SK-N-SH (cell line): ENCODE results near the gene CENATAC. TPM values are rescaled to one million over a fixed set of nuclear protein-coding genes. Genes with fewer than 3 reads are reported as not detected.
"Not testable (repeated sequence)": the region's sequence is repeated elsewhere in the genome, so short reads cannot be mapped to it uniquely, and the experiment has no call there.

Experiments
- CTCF ChIA-PET: fragments of 300-600, 350-600 bp; formaldehyde crosslinking; extraction: SDS; loops from one replicate; lab custom pipeline; 2021; lab: Yijun Ruan, JAX
- POLR2A ChIA-PET: fragments of 350-600 bp; sonication (Branson Sonifier 250); formaldehyde crosslinking; extraction: SDS; loops from one replicate; lab custom pipeline; 2020; ENCODE audit warnings: antibody characterized with exemption, inconsistent platforms; lab: Yijun Ruan, JAX
- DNase-seq: peaks from one replicate; pipeline ENCODE4 v3.0.0; 2012
- H2AFZ ChIP-seq: fragments of 200-600 bp; sonication (generic); 2 replicates; pipeline ENCODE4 v1.8.1; 2016; ENCODE audit warnings: antibody characterized with exemption, mild to moderate bottlenecking, low read depth
- H3F3A ChIP-seq: fragments of 200-600 bp; sonication (generic); replicated peaks from 2 replicates; pipeline ENCODE3; 2016; ENCODE audit warnings: antibody characterized with exemption, mild to moderate bottlenecking; ENCODE audit not compliant: insufficient read depth
- H3K27ac ChIP-seq, 2 experiments: fragments of 200-500 bp in 1 of 2; fragments of 200-600 bp in 1 of 2; sonication (Bioruptor generic) in 1 of 2; sonication (generic), shearing (Covaris generic) in 1 of 2; 2 replicates each; pipeline versions ENCODE4 v1.5.1 to v1.6.1; 2014 to 2016; ENCODE audit warnings: low read depth in 2 of 2, inconsistent platforms in 1 of 2, low read length in 1 of 2, mild to moderate bottlenecking in 1 of 2, mixed read lengths in 1 of 2
- H3K27me3 ChIP-seq: fragments of 200-600 bp; sonication (generic), shearing (Covaris generic); 2 replicates; pipeline ENCODE4 v1.6.1; 2016; ENCODE audit warnings: mixed run types; ENCODE audit not compliant: insufficient read depth
- H3K36me3 ChIP-seq, 2 experiments: fragments of 200-500 bp in 1 of 2; fragments of 200-600 bp in 1 of 2; sonication (Bioruptor generic) in 1 of 2; sonication (generic) in 1 of 2; replicated peaks in 1 of 2; 2 replicates each; pipeline versions ENCODE3 to v1.5.1; 2014 to 2016; ENCODE audit warnings: low read length in 1 of 2, mild to moderate bottlenecking in 1 of 2; ENCODE audit not compliant: insufficient read depth in 2 of 2, control insufficient read depth in 1 of 2
- H3K4me1 ChIP-seq, 2 experiments: fragments of 200-500 bp in 1 of 2; fragments of 200-600 bp in 1 of 2; sonication (Bioruptor generic) in 1 of 2; sonication (generic), shearing (Covaris generic) in 1 of 2; 2 replicates each; pipeline versions ENCODE4 v1.5.1 to v1.6.1; 2014 to 2016; ENCODE audit warnings: low read depth in 1 of 2, low read length in 1 of 2, mixed run types in 1 of 2; ENCODE audit not compliant: insufficient read depth in 2 of 2, control insufficient read depth in 1 of 2
- H3K4me2 ChIP-seq: fragments of 200-600 bp; sonication (generic), shearing (Covaris generic); 2 replicates; pipeline ENCODE4 v1.6.1; 2017; ENCODE audit warnings: mixed run types
- H3K4me3 ChIP-seq, 2 experiments: fragments of 200-500 bp in 1 of 2; fragments of 200-600 bp in 1 of 2; sonication (Bioruptor generic) in 1 of 2; sonication (generic), shearing (Covaris generic) in 1 of 2; 2 replicates each; pipeline versions ENCODE4 v1.5.1 to v1.8.1; 2014 to 2016; ENCODE audit warnings: low read depth in 2 of 2, inconsistent platforms in 1 of 2, low read length in 1 of 2, mild to moderate bottlenecking in 1 of 2, mixed read lengths in 1 of 2, moderate library complexity in 1 of 2
- H3K79me2 ChIP-seq: fragments of 200-600 bp; sonication (generic); 2 replicates; pipeline ENCODE4 v1.8.1; 2017; ENCODE audit warnings: mild to moderate bottlenecking; ENCODE audit not compliant: insufficient read depth
- H3K9ac ChIP-seq: fragments of 200-600 bp; sonication (generic); 2 replicates; pipeline ENCODE4 v1.6.1; 2017; ENCODE audit warnings: mixed run types
- H3K9me2 ChIP-seq: fragments of 200-600 bp; sonication (generic); 2 replicates; pipeline ENCODE4 v1.6.1; 2017; ENCODE audit warnings: mixed run types
- H3K9me3 ChIP-seq: fragments of 200-600 bp; sonication (generic); 2 replicates; pipeline ENCODE4 v1.6.1; 2017; ENCODE audit warnings: mixed run types, mild to moderate bottlenecking, moderate library complexity
- H4K20me1 ChIP-seq: fragments of 200-600 bp; sonication (generic); 2 replicates; pipeline ENCODE4 v1.6.1; 2017; ENCODE audit warnings: mild to moderate bottlenecking, mixed run types; ENCODE audit not compliant: insufficient read depth
- NFIC ChIP-seq: IDR thresholded peaks from 2 replicates; pipeline ENCODE4 v1.4.0; 2012; ENCODE audit warnings: borderline replicate concordance
- POLR2AphosphoS5 ChIP-seq: IDR thresholded peaks from 2 replicates; pipeline ENCODE4 v1.6.1; 2012; ENCODE audit warnings: low read depth, low read length
- RAD21 ChIP-seq: IDR thresholded peaks from 2 replicates; pipeline ENCODE4 v1.6.1; 2012; ENCODE audit warnings: mild to moderate bottlenecking, low read length
- RFX5 ChIP-seq: IDR thresholded peaks from 2 replicates; pipeline ENCODE4 v1.6.1; 2012; ENCODE audit warnings: mild to moderate bottlenecking, improper control_type of control experiment, low read length
- RXRA ChIP-seq: IDR thresholded peaks from 2 replicates; pipeline ENCODE4 v1.4.0; 2012; ENCODE audit warnings: low read depth, mild to moderate bottlenecking, borderline replicate concordance
- TCF12 ChIP-seq: IDR thresholded peaks from 2 replicates; pipeline ENCODE4 v1.4.0; 2012
- WGBS: methylation state at CpG from one replicate; pipeline ENCODE4 v1.1.6; 2017; ENCODE audit warnings: low lambda C conversion rate; 5-methylcytosine and 5-hydroxymethylcytosine counted together
- polyA plus RNA-seq, 3 experiments: library from polyadenylated mRNA; depleted of rRNA; stranded (reverse); fragments of >200 nt; gene quantifications; 2 replicates each; pipeline ENCODE4 v1.2.3, GENCODE V29; 2012
- TF ChIP-seq, protein P1 (sequence below): IDR thresholded peaks from 2 replicates; pipeline ENCODE4 v1.4.0; 2012; ENCODE audit warnings: low read depth, borderline replicate concordance
- TF ChIP-seq, protein P2 (sequence below): IDR thresholded peaks from 2 replicates; pipeline ENCODE4 v1.6.1; 2012; ENCODE audit warnings: mild to moderate bottlenecking, low read depth, low read length, moderate library complexity

Gene CENATAC
- polyA plus RNA-seq, 1 of the 3 experiments (the other 2 are of a cell fraction): 16.0 TPM

DNA sequence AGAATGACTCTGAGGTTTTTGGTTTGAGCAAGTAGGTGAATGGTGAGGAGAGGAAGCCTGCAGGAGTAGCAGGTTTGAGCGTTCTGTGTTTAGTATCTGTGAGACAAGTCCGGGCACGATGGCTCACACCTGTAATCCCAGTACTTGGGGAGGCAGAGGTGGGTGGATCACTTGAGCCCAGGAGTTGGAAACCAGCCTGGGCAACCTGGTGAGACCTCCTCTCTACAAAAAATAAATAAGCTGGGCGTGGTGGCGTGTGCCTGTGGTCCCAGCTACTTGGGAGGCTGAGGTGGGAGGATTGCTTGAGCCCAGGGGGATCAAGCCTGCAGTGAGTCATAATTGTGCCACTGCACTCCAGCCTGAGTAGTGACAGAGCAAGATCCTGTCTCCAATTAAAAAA lies 9.7 kb upstream of the CENATAC start:
- 83% methylated on average over 4 of the region's 5 CpGs for WGBS
- Histone ChIP-seq H3K9me3 (no peaks in the 10 kb centered on the region), H3K27ac (no peak overlapping the region), H3K9ac (no peak overlapping the region), H4K20me1 (no peaks in the 10 kb centered on the region), H3K4me2 (no peak overlapping the region), H3K36me3 (no peaks in the 10 kb centered on the region), H3K4me3 (no peak overlapping the region), H3K9me2 (no peaks in the 10 kb centered on the region), H3F3A (peaks cover 5% of the 10 kb centered on the region), H2AFZ (no peak overlapping the region), H3K79me2 (no peaks in the 10 kb centered on the region), H3K4me1 (no peaks in the 10 kb centered on the region), H3K27me3 (no peaks in the 10 kb centered on the region)
- ChIA-PET POLR2A (no interaction called here), CTCF (no interaction called here)
- no peak for TF ChIP-seq NFIC
- TF ChIP-seq, protein P1, sequence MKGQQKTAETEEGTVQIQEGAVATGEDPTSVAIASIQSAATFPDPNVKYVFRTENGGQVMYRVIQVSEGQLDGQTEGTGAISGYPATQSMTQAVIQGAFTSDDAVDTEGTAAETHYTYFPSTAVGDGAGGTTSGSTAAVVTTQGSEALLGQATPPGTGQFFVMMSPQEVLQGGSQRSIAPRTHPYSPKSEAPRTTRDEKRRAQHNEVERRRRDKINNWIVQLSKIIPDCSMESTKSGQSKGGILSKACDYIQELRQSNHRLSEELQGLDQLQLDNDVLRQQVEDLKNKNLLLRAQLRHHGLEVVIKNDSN: no peak
- no peak for TF ChIP-seq TCF12
- TF ChIP-seq RXRA: no peak
- no peak for TF ChIP-seq POLR2AphosphoS5
- TF ChIP-seq, protein P2, sequence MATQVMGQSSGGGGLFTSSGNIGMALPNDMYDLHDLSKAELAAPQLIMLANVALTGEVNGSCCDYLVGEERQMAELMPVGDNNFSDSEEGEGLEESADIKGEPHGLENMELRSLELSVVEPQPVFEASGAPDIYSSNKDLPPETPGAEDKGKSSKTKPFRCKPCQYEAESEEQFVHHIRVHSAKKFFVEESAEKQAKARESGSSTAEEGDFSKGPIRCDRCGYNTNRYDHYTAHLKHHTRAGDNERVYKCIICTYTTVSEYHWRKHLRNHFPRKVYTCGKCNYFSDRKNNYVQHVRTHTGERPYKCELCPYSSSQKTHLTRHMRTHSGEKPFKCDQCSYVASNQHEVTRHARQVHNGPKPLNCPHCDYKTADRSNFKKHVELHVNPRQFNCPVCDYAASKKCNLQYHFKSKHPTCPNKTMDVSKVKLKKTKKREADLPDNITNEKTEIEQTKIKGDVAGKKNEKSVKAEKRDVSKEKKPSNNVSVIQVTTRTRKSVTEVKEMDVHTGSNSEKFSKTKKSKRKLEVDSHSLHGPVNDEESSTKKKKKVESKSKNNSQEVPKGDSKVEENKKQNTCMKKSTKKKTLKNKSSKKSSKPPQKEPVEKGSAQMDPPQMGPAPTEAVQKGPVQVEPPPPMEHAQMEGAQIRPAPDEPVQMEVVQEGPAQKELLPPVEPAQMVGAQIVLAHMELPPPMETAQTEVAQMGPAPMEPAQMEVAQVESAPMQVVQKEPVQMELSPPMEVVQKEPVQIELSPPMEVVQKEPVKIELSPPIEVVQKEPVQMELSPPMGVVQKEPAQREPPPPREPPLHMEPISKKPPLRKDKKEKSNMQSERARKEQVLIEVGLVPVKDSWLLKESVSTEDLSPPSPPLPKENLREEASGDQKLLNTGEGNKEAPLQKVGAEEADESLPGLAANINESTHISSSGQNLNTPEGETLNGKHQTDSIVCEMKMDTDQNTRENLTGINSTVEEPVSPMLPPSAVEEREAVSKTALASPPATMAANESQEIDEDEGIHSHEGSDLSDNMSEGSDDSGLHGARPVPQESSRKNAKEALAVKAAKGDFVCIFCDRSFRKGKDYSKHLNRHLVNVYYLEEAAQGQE: no peak
- TF ChIP-seq RAD21: no peak
- no peak for TF ChIP-seq RFX5
- DNase-seq: no peak

DNA sequence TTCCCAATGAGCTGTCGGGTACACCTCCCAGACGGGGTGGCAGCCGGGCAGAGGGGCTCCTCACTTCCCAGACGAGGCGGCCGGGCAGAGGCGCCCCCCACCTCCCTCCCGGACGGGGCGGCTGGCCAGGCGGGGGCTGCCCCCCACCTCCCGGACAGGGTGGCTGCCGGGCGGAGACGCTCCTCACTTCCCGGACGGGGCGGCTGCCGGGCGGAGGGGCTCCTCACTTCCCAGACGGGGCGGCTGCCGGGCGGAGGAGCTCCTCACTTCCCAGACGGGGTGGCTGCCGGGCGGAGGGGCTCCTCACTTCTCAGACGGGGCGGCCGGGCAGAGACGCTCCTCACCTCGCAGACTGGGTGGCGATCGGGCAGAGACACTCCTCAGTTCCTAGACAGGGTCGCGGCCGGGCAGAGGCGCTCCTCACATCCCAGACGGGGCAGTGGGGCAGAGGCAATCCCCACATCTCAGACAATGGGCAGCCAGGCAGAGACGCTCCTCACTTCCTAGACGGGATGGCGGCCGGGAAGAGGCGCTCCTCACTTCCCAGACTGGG lies 6.4 kb upstream of the CENATAC start:
- POLR2A ChIA-PET, H3K9me2 ChIP-seq, H3K4me1 ChIP-seq, H3K79me2 ChIP-seq, H3F3A ChIP-seq, H3K4me2 ChIP-seq, DNase-seq, H3K27ac ChIP-seq, H3K9me3 ChIP-seq, H4K20me1 ChIP-seq, H3K4me3 ChIP-seq, H2AFZ ChIP-seq, H3K36me3 ChIP-seq, H3K27me3 ChIP-seq, CTCF ChIA-PET, H3K9ac ChIP-seq: not testable (repeated sequence)
- WGBS: 90% methylated on average over 12 of the region's 44 CpGs
